Suprapubic skin (tissue), 4 donors: ENCODE measurements around the gene PARD3B. TPM values are rescaled to one million over a fixed set of nuclear protein-coding genes. Genes with fewer than 3 reads are reported as not detected.

Source experiments
- DNase-seq, 2 donors: peaks; one replicate each; pipeline ENCODE4 v3.0.0-alpha.2; 2019; ENCODE audit warnings: low spot score in 2 of 2
- H3K27ac ChIP-seq: fragments of 200-600 bp; sonication (generic); one replicate; pipeline ENCODE4 v1.5.1; 2019
- H3K27me3 ChIP-seq: fragments of 200-600 bp; sonication (generic); one replicate; pipeline ENCODE4 v1.5.1; 2019
- H3K36me3 ChIP-seq: fragments of 200-600 bp; sonication (generic); one replicate; pipeline ENCODE4 v1.5.1; 2019
- H3K4me1 ChIP-seq: fragments of 200-600 bp; sonication (generic); one replicate; pipeline ENCODE4 v1.5.1; 2019
- H3K4me3 ChIP-seq: fragments of 200-600 bp; sonication (generic); one replicate; pipeline ENCODE4 v1.5.1; 2019; ENCODE audit warnings: mild to moderate bottlenecking
- H3K9me3 ChIP-seq: fragments of 200-600 bp; sonication (generic); one replicate; pipeline ENCODE4 v1.5.1; 2019
- EP300 ChIP-seq: sonication (generic); formaldehyde crosslinking; IDR thresholded peaks from one replicate; pipeline ENCODE4 v1.6.1; 2017; ENCODE audit warnings: antibody characterized with exemption
- POLR2A ChIP-seq, 2 donors: fragments of 450-650 bp; IDR thresholded peaks; one replicate each; pipeline ENCODE4 v1.6.1; 2017; ENCODE audit warnings: antibody characterized with exemption in 2 of 2, mild to moderate bottlenecking in 2 of 2, moderate library complexity in 2 of 2
- POLR2AphosphoS5 ChIP-seq, 3 donors: sonication (generic); formaldehyde crosslinking; IDR thresholded peaks; one replicate each; pipeline ENCODE4 v1.6.1; 2017; ENCODE audit warnings: antibody characterized with exemption in 3 of 3
- WGBS: methylation state at CpG from one replicate; pipeline ENCODE4 v1.1.5; 2018; 5-methylcytosine and 5-hydroxymethylcytosine counted together
- total RNA-seq, 4 donors: library from RNA; depleted of rRNA; stranded (reverse); fragments of >200 nt; gene quantifications; one replicate each; pipeline ENCODE4 v1.1.0, GENCODE V29; 2016
- TF ChIP-seq, protein P1 (sequence below), 2 donors: fragments of 200-600 bp in 1 of 2; fragments of 450-650 bp in 1 of 2; sonication (generic) in 1 of 2; IDR thresholded peaks; one replicate each; pipeline ENCODE4 v1.5.1; 2016 to 2019; ENCODE audit warnings: antibody characterized with exemption in 2 of 2, mild to moderate bottlenecking in 1 of 2, moderate library complexity in 1 of 2

PARD3B gene
- total RNA-seq, 4 donors from 2014 or later: 12.5 to 18.9 (median 15.5) TPM

- WGBS: 73% methylated on average over 2 of the region's 2 CpGs
- Histone ChIP-seq H3K4me3 (no peak overlapping the region), H3K36me3 (no peaks in the 10 kb centered on the region), H3K27me3 (no peaks in the 10 kb centered on the region), H3K9me3 (no peaks in the 10 kb centered on the region), H3K27ac (no peak overlapping the region), H3K4me1 (peaks cover 15% of the 10 kb centered on the region)
- TF ChIP-seq EP300: no peak
- no peak for TF ChIP-seq POLR2AphosphoS5 (IDR thresholded peaks at IDR 0.05)
- TF ChIP-seq, protein P1, sequence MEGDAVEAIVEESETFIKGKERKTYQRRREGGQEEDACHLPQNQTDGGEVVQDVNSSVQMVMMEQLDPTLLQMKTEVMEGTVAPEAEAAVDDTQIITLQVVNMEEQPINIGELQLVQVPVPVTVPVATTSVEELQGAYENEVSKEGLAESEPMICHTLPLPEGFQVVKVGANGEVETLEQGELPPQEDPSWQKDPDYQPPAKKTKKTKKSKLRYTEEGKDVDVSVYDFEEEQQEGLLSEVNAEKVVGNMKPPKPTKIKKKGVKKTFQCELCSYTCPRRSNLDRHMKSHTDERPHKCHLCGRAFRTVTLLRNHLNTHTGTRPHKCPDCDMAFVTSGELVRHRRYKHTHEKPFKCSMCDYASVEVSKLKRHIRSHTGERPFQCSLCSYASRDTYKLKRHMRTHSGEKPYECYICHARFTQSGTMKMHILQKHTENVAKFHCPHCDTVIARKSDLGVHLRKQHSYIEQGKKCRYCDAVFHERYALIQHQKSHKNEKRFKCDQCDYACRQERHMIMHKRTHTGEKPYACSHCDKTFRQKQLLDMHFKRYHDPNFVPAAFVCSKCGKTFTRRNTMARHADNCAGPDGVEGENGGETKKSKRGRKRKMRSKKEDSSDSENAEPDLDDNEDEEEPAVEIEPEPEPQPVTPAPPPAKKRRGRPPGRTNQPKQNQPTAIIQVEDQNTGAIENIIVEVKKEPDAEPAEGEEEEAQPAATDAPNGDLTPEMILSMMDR (IDR thresholded peaks at IDR 0.05): no peak
- TF ChIP-seq POLR2A (IDR thresholded peaks at IDR 0.05): no peak
- DNase-seq: no peak
These were observed 25.8 kb downstream of the PARD3B start for GRCh38 chr2:204571041-204571440.

DNA sequence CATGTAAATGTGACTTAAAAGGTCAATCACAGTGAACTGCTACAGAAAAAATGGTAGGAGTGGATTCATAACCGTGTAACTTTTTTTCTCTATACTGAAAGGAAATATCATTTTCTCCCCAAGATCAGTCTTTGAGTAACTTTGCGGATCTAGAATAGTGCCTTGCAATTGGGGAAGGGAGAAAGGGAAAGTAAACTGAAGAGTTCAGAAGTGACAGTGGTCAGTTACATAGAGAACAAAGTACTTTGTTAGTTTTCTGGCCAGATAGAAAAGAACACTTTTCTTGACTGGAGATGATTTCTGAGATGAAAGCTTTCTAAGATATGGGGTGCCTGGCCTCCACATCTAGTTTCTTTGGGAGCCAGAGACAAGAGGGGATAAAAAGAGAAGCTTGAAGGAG, 26.6 kb downstream of the PARD3B start:
- Histone ChIP-seq H3K9me3 (no peaks in the 10 kb centered on the region), H3K4me3 (no peak overlapping the region), H3K36me3 (no peaks in the 10 kb centered on the region), H3K4me1 (peaks cover 15% of the 10 kb centered on the region), H3K27me3 (no peaks in the 10 kb centered on the region), H3K27ac (no peak overlapping the region)
- 93% methylated on average over 2 of the region's 2 CpGs for WGBS
- TF ChIP-seq, protein P1 (IDR thresholded peaks at IDR 0.05): no peak
- TF ChIP-seq POLR2AphosphoS5 (IDR thresholded peaks at IDR 0.05) (no peak), POLR2A (IDR thresholded peaks at IDR 0.05) (no peak), EP300 (no peak)
- DNase-seq: no peak

GRCh38 chr2:204573221-204573620, 27.9 kb downstream of the PARD3B start:
- no peak for DNase-seq
- Histone ChIP-seq H3K36me3 (no peaks in the 10 kb centered on the region), H3K27me3 (no peaks in the 10 kb centered on the region), H3K4me3 (no peak overlapping the region), H3K27ac (no peak overlapping the region), H3K9me3 (no peaks in the 10 kb centered on the region), H3K4me1 (peaks cover 15% of the 10 kb centered on the region)
- TF ChIP-seq POLR2A (IDR thresholded peaks at IDR 0.05) (no peak), POLR2AphosphoS5 (IDR thresholded peaks at IDR 0.05) (no peak), EP300 (no peak)
- TF ChIP-seq, protein P1 (IDR thresholded peaks at IDR 0.05): no peak
- WGBS: 93% methylated on average over 2 of the region's 2 CpGs

- Histone ChIP-seq H3K4me1 (peaks cover 15% of the 10 kb centered on the region), H3K9me3 (no peaks in the 10 kb centered on the region), H3K27ac (peak overlapping the region; percentile 8), H3K27me3 (no peaks in the 10 kb centered on the region), H3K36me3 (no peaks in the 10 kb centered on the region), H3K4me3 (no peak overlapping the region)
- 77% methylated on average over 4 of the region's 4 CpGs for WGBS
- TF ChIP-seq POLR2A (IDR thresholded peaks at IDR 0.05): no peak
- TF ChIP-seq, protein P1 (IDR thresholded peaks at IDR 0.05): no peak
- TF ChIP-seq POLR2AphosphoS5 (IDR thresholded peaks at IDR 0.05): no peak
- no peak for TF ChIP-seq EP300
- DNase-seq: no peak
These were observed 29.2 kb downstream of the PARD3B start for GRCh38 chr2:204574486-204574885.

DNA sequence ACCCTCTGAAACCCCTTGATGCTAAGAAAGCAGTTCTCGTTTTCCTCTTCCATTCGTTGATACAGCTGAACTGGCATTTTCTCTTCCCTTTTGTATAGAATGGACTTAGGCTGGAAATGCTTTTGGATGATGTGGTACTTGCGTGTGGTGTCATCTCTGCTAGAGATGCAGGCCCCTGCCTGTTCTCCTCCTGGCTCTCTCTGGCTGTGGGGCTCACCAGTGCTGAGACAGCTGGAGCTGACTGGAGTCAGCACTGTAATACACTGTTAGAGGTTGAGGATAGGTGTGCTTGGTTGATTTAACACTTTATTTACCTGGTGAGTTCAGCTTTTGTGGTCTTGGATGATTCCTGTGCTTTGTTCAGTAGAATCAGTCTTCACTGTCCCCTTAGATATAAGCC, 30.2 kb downstream of the PARD3B start:
- DNase-seq: no peak
- H3K4me3 ChIP-seq: no peak overlapping the region
- H3K27ac ChIP-seq: no peak overlapping the region
- no peaks in the 10 kb centered on the region for H3K9me3 ChIP-seq
- no peak for TF ChIP-seq POLR2A (IDR thresholded peaks at IDR 0.05)
- TF ChIP-seq, protein P1 (IDR thresholded peaks at IDR 0.05): no peak
- no peak for TF ChIP-seq EP300
- no peak for TF ChIP-seq POLR2AphosphoS5 (IDR thresholded peaks at IDR 0.05)
- WGBS: 67% methylated on average over 3 of the region's 3 CpGs
- peaks cover 10% of the 10 kb centered on the region for H3K4me1 ChIP-seq
- H3K36me3 ChIP-seq: no peaks in the 10 kb centered on the region
- no peaks in the 10 kb centered on the region for H3K27me3 ChIP-seq
